Parathyroid adenoma (tissue), 2 donors: ENCODE measurements around the gene LBHD2.

Source experiments
- H2AFZ ChIP-seq: fragments of 300-600 bp; sonication (generic); one replicate; pipeline ENCODE4 v1.7.0; 2017; ENCODE audit warnings: antibody characterized with exemption, mild to moderate bottlenecking
- H3K27ac ChIP-seq: fragments of 300-600 bp; sonication (generic); one replicate; pipeline ENCODE4 v1.7.0; 2017
- H3K27me3 ChIP-seq: fragments of 300-600 bp; sonication (generic); one replicate; pipeline ENCODE4 v1.7.0; 2017; ENCODE audit warnings: low read length; ENCODE audit not compliant: control insufficient read depth, insufficient read depth
- H3K36me3 ChIP-seq: fragments of 300-600 bp; sonication (generic); one replicate; pipeline ENCODE4 v1.7.0; 2017; ENCODE audit warnings: low read length; ENCODE audit not compliant: control insufficient read depth, insufficient read depth
- H3K4me1 ChIP-seq: fragments of 300-600 bp; sonication (generic); one replicate; pipeline ENCODE4 v1.7.0; 2017; ENCODE audit warnings: control low read depth
- H3K4me2 ChIP-seq: fragments of 300-600 bp; sonication (generic); one replicate; pipeline ENCODE4 v1.7.0; 2017; ENCODE audit warnings: low read length
- H3K4me3 ChIP-seq: fragments of 300-600 bp; sonication (generic); one replicate; pipeline ENCODE4 v1.7.0; 2017; ENCODE audit warnings: low read depth, low read length
- H3K79me2 ChIP-seq: fragments of 300-600 bp; sonication (generic); one replicate; pipeline ENCODE4 v1.7.0; 2017; ENCODE audit warnings: control low read depth
- H3K9ac ChIP-seq: fragments of 300-600 bp; sonication (generic); one replicate; pipeline ENCODE4 v1.7.0; 2017; ENCODE audit warnings: mild to moderate bottlenecking
- H3K9me3 ChIP-seq: fragments of 300-600 bp; sonication (generic); one replicate; pipeline ENCODE4 v1.7.0; 2017; ENCODE audit warnings: low read length; ENCODE audit not compliant: control insufficient read depth
- CTCF ChIP-seq: fragments of 300-600 bp; sonication (generic); IDR thresholded peaks from one replicate; pipeline ENCODE4 v1.7.0; 2017; ENCODE audit warnings: antibody characterized with exemption, mild to moderate bottlenecking
- donor health status: primary hyperparathyroidism.

The LBHD2 gene

DNA sequence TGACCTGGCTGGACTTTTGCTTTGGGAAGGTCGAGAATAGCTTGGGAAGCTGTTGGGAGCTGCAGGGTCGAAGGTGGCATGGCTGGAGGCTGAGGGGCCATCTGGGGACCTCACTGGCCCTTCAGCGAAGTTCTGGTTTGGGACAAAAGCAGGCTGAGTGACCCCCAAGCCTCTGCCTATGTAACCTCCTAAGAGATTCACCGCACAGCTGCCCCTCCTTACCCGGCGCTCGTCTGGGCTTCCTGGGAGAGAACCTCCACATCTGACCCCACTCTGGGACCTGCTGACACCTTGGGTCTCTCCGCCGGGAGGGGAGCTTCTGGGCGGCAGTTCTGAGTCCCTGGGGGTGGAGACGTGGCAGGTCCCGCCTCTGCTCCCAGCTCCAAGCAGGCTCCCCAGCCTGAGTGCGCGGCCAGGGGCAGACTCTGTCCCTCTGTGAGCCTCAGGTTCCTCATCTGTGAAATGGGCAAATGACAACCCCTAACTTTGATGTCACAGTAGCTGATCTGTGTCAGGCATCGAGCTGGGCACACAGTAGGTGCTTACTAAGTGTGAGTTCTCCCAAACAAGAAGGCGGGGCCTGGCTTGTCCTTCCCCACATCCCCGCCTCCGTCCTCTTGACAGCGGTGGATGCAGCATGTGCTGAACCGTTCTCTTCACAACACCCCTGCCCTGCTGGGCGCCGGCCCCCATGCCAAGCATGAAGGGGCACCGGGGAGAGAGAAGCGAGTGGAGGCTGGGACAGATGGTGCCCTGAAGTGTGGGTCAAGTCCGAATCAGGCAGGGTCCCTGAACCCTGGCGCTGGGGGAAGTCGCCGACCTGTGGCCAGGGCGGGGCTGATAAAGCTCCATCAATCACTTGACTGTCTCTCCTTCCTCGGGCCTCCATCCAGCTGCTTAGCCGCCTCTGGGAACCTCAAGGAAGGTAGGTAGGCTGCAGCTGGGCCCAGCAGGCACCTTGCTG lies 14.3 kb downstream of the LBHD2 start:
- Histone ChIP-seq H3K27ac (no peak overlapping the region), H3K4me3 (no peak overlapping the region), H3K79me2 (no peaks in the 10 kb centered on the region), H3K9me3 (no peaks in the 10 kb centered on the region), H3K9ac (no peak overlapping the region), H3K4me1 (no peaks in the 10 kb centered on the region), H3K27me3 (no peaks in the 10 kb centered on the region), H3K4me2 (no peak overlapping the region), H3K36me3 (no peaks in the 10 kb centered on the region), H2AFZ (no peak overlapping the region)
- TF ChIP-seq CTCF: no peak

DNA sequence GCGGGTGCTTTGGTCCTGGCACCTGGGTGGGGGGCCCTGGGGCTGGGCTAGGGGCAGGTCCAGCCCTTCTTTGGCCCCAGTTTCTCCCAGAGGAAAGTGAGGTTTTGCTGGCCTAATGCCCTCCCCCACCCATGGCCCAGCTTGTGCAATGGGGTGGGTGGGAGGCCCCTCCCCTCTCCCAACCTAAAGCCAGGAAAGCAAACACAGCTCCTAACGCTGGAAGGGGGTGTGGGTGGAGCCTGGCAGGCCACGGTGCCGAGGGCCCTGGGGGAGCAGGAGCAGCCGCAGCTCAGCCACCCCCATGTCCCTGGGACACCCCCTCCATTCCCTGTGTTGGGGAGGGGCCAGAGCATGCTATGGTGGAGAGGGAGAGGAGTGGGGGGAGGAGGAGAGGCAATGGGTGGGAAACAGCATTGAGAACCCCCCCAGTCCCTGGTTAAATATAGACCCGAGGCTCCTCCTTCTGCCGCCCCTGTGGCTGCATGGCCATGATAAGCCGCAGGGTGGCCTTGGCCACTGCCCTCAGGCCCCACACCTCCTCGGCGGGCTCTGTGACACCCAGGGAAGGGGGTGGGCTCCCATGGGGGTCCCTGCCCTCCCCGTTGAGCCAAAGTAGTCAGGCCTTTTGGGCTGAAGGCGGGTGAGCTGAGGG lies 15.2 kb downstream of the LBHD2 start:
- Histone ChIP-seq H3K9ac (no peak overlapping the region), H3K9me3 (no peaks in the 10 kb centered on the region)

DNA sequence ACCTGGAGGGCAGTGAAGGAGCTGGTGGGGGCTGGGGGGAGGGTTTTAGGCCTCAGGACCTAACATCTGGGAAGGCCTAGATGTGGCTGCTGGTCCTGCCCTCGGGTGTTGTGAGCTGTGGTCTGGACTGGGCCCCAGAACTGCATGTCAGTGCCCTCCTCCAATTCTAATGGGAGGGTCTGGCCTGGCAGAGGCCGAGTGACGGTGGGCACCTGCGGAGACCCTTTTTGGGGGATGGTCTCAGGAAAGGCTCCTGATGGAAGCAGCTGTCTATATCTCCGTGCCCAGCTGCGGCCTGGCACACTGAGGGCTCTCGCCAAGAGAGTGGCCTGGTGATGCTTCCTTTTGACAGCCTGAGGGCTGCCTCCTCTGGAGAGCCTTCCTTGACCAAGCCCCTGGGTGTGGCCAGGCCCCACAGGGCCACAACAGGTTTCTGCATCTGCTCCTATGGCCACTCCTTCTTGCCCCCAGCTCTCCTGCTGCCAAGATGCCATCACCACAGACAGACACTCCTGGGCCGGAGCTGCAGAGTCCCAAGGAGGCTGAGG lies 15.8 kb downstream of the LBHD2 start:
- H3K4me3 ChIP-seq: no peak overlapping the region
- TF ChIP-seq CTCF: no peak
- H3K79me2 ChIP-seq: no peaks in the 10 kb centered on the region
- H3K9ac ChIP-seq: no peak overlapping the region
- H2AFZ ChIP-seq: no peak overlapping the region
- H3K27ac ChIP-seq: no peak overlapping the region
- no peak overlapping the region for H3K4me2 ChIP-seq
- no peaks in the 10 kb centered on the region for H3K36me3 ChIP-seq
- H3K4me1 ChIP-seq: peaks cover 10% of the 10 kb centered on the region
- peaks cover under 1% of the 10 kb centered on the region for H3K27me3 ChIP-seq
- H3K9me3 ChIP-seq: no peaks in the 10 kb centered on the region

More for the DNA sequence above, 15.2 kb downstream of the LBHD2 start:
- Histone ChIP-seq H3K27me3 (no peaks in the 10 kb centered on the region), H3K4me2 (no peak overlapping the region), H3K36me3 (no peaks in the 10 kb centered on the region), H2AFZ (no peak overlapping the region), H3K79me2 (no peaks in the 10 kb centered on the region), H3K4me3 (no peak overlapping the region), H3K27ac (no peak overlapping the region), H3K4me1 (peaks cover 4% of the 10 kb centered on the region)
- no peak for TF ChIP-seq CTCF

DNA sequence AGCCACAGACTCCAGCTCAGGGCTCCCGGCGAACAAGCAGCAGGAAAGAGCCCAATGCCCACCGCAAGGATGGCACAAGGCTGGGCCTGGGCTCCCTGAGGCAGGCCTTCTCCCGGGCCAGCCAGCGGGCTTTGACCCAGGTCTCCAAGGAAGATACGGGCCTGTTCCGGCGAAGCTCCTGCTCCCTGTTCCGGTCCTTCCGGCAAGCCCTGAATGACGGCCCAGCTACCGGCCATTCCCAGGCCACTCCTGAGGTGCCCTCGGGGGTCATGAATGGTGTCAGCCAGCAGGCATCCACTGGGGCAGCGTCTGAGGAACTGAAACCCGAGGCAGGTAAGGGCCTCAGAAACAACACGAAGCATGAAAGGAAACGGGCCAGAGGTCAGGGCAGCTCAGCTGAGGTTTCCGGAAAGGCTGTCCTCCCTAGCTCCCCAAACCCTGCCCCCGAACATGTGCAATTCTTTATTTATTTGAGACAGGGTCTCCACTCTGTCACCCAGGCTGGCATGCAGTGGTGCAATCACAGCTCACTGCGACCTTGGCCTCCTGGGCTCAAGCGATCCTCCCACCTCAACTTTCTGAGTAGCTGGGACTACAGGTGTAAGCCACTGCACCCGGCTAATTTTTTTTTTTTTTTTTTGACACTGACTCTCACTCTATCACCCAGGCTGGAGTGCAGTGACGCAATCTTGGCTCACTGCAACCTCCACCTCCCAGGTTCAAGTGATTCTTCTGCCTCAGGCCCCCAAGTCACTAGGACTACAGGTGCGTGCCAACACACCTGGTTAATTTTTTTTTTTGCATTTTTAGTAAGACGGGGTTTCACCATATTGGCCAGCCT lies 16.5 kb downstream of the LBHD2 start:
- Histone ChIP-seq H3K9me3 (no peaks in the 10 kb centered on the region), H2AFZ (no peak overlapping the region), H3K27ac (no peak overlapping the region), H3K79me2 (no peaks in the 10 kb centered on the region), H3K36me3 (no peaks in the 10 kb centered on the region), H3K9ac (no peak overlapping the region), H3K27me3 (peaks cover 3% of the 10 kb centered on the region), H3K4me3 (no peak overlapping the region), H3K4me1 (peaks cover 12% of the 10 kb centered on the region), H3K4me2 (no peak overlapping the region)
- TF ChIP-seq CTCF: no peak
